Inflammatory macrophage treated with lipopolysaccharide for 1 hour (primary cell): ENCODE results near the gene FAM120C.

Experiments
- DNase-seq, 2 donors: peaks; one replicate each; pipeline ENCODE4 v3.0.0-alpha.2; 2020 to 2022

FAM120C gene

GRCh38 chrX:54030329-54030728 lies 152.7 kb downstream of the FAM120C start:
- no peak for DNase-seq

- no peak for DNase-seq
These were observed 153.4 kb downstream of the FAM120C start for GRCh38 chrX:54029529-54030143.

GRCh38 chrX:54024350-54024749 lies 158.7 kb downstream of the FAM120C start:
- no peak for DNase-seq
